Activated T-helper 1 cell treated with anti-CD3 and anti-CD28 coated beads, Interleukin-12 subunit alpha, Interleukin-12 subunit beta, Interleukin-2, Interleukin-4 antibody, amounts not matched to agents 30 ng/mL and 10 ng/mL and 1 ng/mL, durations not matched to agents 14 hours and 24 hours and 36 hours (primary cell): ENCODE results near the gene ARHGAP10. TPM values are rescaled to one million over a fixed set of nuclear protein-coding genes. Genes with fewer than 3 reads are reported as not detected.
A peak's percentile ranks its signal among the peaks of the same experiment; 100 is the strongest.
"Not testable (repeated sequence)": the region's sequence is repeated elsewhere in the genome, so short reads cannot be mapped to it uniquely, and the experiment has no call there.

ENCODE experiments used
- DNase-seq: peaks from one replicate; pipeline ENCODE4 v3.0.0; 2021; ENCODE audit warnings: low spot score
- H3K27ac Mint-ChIP-seq: one replicate; pipeline ENCODE4 v1.8.0; 2021; ENCODE audit warnings: mild to moderate bottlenecking, mixed read lengths
- H3K27me3 Mint-ChIP-seq: one replicate; pipeline ENCODE4 v1.8.0; 2022; ENCODE audit warnings: mild to moderate bottlenecking, moderate library complexity, mixed read lengths; ENCODE audit not compliant: insufficient read depth
- H3K36me3 Mint-ChIP-seq: one replicate; pipeline ENCODE4 v1.8.0; 2021; ENCODE audit warnings: low read depth, mixed read lengths
- H3K4me1 Mint-ChIP-seq: one replicate; pipeline ENCODE4 v1.8.0; 2021; ENCODE audit warnings: low read depth, mixed read lengths
- H3K4me3 Mint-ChIP-seq: one replicate; pipeline ENCODE4 v1.8.0; 2021; ENCODE audit warnings: mild to moderate bottlenecking, moderate library complexity, mixed read lengths
- H3K9me3 Mint-ChIP-seq: one replicate; pipeline ENCODE4 v1.8.0; 2021; ENCODE audit warnings: mixed read lengths
- intact Hi-C: fragments of 100-400 bp; cut with micrococcal nuclease; formaldehyde crosslinking; loops from one replicate; pipeline ENCODE4 v1.15.1; 2024
- total RNA-seq: library from RNA; stranded (reverse); gene quantifications from 2 replicates; pipeline ENCODE4 v1.2.3, GENCODE V29; 2022

The ARHGAP10 gene
- total RNA-seq, 1 donor from 2014 or later, result 7.4 TPM

DNA sequence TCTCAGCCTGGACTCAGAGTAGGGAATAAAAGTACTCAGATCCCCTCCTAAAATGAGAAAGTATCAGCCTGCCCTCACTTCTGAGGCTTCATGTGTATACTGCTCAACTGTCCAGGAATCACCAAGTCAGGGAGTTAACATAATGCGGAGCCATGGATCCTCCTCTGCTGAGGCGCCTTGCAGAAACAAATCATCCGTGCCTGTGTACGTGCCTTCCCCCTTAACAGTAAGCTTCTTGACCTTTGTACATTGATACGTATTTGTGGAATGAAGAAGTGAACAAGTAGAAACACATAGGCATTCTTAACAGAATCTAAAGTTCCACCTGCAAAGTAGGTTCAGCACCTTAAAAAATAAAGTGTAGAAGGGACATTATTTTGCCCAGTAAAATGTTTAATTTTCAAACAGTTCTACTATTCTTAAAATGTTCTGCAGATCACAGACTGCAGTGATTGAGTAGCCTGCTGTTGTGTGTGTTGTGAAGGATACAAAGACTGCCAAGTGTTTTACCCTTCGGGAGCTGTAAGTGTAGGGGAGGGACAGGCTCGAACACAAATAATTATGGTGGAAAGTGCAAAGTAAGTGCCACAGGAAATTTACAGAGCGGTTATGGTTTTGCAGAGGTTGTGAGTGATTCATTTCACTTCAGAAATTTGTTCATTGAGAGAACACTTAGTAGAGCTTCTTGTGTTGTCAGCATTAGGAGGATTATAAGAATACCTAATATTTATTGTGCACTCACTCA is 61.9 kb downstream of the ARHGAP10 start:
- Mint-ChIP-seq H3K9me3 (no peaks in the 10 kb centered on the region), H3K27ac (peak overlapping the region; percentile 80), H3K4me3 (peak overlapping the region; percentile 61), H3K27me3 (peaks cover 2% of the 10 kb centered on the region), H3K36me3 (peaks cover 10% of the 10 kb centered on the region), H3K4me1 (peaks cover 58% of the 10 kb centered on the region)
- no peak for DNase-seq
- intact Hi-C loops, result loop anchor here (1.0 to 5.0 kb wide), 6 partner anchors 13 to 1341 kb away; partner anchors contain the start of gene NR3C2

GRCh38 chr4:147794314-147794680 is 62.4 kb downstream of the ARHGAP10 start:
- DNase-seq, result no peak
- Mint-ChIP-seq H3K27ac (peak overlapping the region; percentile 80), H3K36me3 (peaks cover 12% of the 10 kb centered on the region), H3K4me1 (peaks cover 63% of the 10 kb centered on the region), H3K9me3 (no peaks in the 10 kb centered on the region), H3K4me3 (peak overlapping the region; percentile 61), H3K27me3 (no peaks in the 10 kb centered on the region)
- intact Hi-C loops, result loop anchor here (1.0 to 5.0 kb wide), 6 partner anchors 13 to 1342 kb away; partner anchors contain the start of gene NR3C2

- H3K27ac Mint-ChIP-seq, result peak overlapping the region; percentile 80
- H3K4me1 Mint-ChIP-seq, result peaks cover 69% of the 10 kb centered on the region
- peaks cover 12% of the 10 kb centered on the region for H3K36me3 Mint-ChIP-seq
- no peaks in the 10 kb centered on the region for H3K9me3 Mint-ChIP-seq
- no peaks in the 10 kb centered on the region for H3K27me3 Mint-ChIP-seq
- intact Hi-C loops, result loop anchor here (1.0 to 5.0 kb wide), 6 partner anchors 14 to 1343 kb away; partner anchors contain the start of gene NR3C2
- H3K4me3 Mint-ChIP-seq, result peak overlapping the region; percentile 61
- no peak for DNase-seq
These were observed 63.0 kb downstream of the ARHGAP10 start for GRCh38 chr4:147794787-147795413.

GRCh38 chr4:147799057-147799456 is 67.2 kb downstream of the ARHGAP10 start:
- DNase-seq, H3K4me3 Mint-ChIP-seq, intact Hi-C loops, H3K9me3 Mint-ChIP-seq, H3K27ac Mint-ChIP-seq, H3K27me3 Mint-ChIP-seq: not testable (repeated sequence)
- H3K4me1 Mint-ChIP-seq, result peaks cover 69% of the 10 kb centered on the region
- peaks cover 14% of the 10 kb centered on the region for H3K36me3 Mint-ChIP-seq

DNA sequence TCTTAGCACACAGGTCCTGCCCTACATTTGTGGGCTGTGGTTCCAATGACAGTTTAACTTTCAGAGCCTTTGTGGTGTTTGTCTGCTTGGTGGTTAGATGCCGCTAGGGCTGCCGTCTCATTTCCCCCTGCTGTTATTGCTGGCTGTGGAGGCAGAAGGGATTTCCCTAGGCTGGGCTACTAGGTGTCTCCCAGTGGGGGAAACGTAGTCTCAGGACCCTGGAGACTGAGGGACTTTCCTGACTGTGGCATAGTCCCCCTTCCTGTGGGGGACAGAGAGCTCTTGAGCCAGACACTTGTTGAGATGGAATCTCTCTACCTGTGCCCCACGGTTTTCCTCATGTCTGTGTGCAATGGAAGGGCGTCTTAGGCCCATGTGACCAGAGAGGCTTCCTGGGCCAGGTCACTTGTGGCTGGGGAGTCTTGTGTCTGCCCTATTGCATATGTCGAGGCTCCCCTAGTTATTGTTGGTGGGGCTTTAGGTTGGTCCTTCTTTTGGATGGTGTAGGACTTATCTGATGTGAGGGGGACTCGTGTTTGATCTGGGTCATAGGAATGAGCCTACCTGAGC is 68.2 kb downstream of the ARHGAP10 start:
- Mint-ChIP-seq H3K9me3 (peaks cover 3% of the 10 kb centered on the region), H3K27me3 (peaks cover 5% of the 10 kb centered on the region), H3K4me3 (peak overlapping the region; percentile 65), H3K4me1 (peaks cover 58% of the 10 kb centered on the region), H3K27ac (peak overlapping the region; percentile 66), H3K36me3 (peaks cover 14% of the 10 kb centered on the region)
- peak; percentile 70 for DNase-seq
- intact Hi-C loops, result loop anchor here (1.0 to 2.0 kb wide), 4 partner anchors 46 to 183 kb away; partner anchors contain the start of genes PRMT9 and TMEM184C

GRCh38 chr4:147801820-147802219 is 69.9 kb downstream of the ARHGAP10 start:
- Mint-ChIP-seq H3K4me1 (peaks cover 53% of the 10 kb centered on the region), H3K27me3 (peaks cover 7% of the 10 kb centered on the region), H3K27ac (no peak overlapping the region), H3K36me3 (peaks cover 13% of the 10 kb centered on the region), H3K4me3 (no peak overlapping the region), H3K9me3 (peaks cover 3% of the 10 kb centered on the region)
- no peak for DNase-seq
- intact Hi-C loops, result loop anchor here (2.0 kb wide), 1 partner anchor 185 kb away; the partner anchor contains the start of gene TMEM184C

GRCh38 chr4:147802346-147802745 is 70.5 kb downstream of the ARHGAP10 start:
- Mint-ChIP-seq H3K27me3 (peaks cover 7% of the 10 kb centered on the region), H3K9me3 (peaks cover 3% of the 10 kb centered on the region), H3K36me3 (peaks cover 10% of the 10 kb centered on the region), H3K4me3 (no peak overlapping the region), H3K4me1 (peaks cover 48% of the 10 kb centered on the region), H3K27ac (no peak overlapping the region)
- intact Hi-C loops, result no loop called here
- DNase-seq, result no peak

GRCh38 chr4:147805946-147806345 is 74.1 kb downstream of the ARHGAP10 start:
- Mint-ChIP-seq H3K9me3 (peaks cover 3% of the 10 kb centered on the region), H3K27ac (no peak overlapping the region), H3K27me3 (peaks cover 11% of the 10 kb centered on the region), H3K36me3 (peaks cover 5% of the 10 kb centered on the region), H3K4me1 (peaks cover 37% of the 10 kb centered on the region), H3K4me3 (no peak overlapping the region)
- intact Hi-C loops, result no loop called here
- no peak for DNase-seq

DNA sequence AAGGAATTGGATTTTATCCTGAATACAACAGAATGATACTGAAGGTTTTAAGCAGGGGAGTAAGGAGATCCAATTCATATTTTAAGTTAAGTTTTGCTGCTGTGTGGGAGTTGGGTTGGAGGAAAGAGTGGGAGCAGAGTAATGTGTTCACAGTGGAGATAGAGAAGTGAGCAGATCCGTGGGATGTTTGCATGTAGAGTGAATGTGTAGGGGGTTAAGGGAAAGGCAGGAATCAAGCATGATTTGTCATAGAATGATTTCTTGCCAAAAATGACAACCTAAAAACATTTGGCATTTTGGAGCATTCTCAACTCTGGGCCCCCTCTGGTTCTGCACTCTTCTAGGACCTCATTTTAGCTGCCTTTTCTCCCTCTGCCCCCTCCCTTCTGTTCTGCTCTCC is 76.6 kb downstream of the ARHGAP10 start:
- H3K9me3 Mint-ChIP-seq, result peaks cover 2% of the 10 kb centered on the region
- intact Hi-C loops, result no loop called here
- peaks cover 11% of the 10 kb centered on the region for H3K27me3 Mint-ChIP-seq
- no peak overlapping the region for H3K4me3 Mint-ChIP-seq
- no peak overlapping the region for H3K27ac Mint-ChIP-seq
- H3K36me3 Mint-ChIP-seq, result peaks cover 4% of the 10 kb centered on the region
- DNase-seq, result no peak
- H3K4me1 Mint-ChIP-seq, result peaks cover 25% of the 10 kb centered on the region

DNA sequence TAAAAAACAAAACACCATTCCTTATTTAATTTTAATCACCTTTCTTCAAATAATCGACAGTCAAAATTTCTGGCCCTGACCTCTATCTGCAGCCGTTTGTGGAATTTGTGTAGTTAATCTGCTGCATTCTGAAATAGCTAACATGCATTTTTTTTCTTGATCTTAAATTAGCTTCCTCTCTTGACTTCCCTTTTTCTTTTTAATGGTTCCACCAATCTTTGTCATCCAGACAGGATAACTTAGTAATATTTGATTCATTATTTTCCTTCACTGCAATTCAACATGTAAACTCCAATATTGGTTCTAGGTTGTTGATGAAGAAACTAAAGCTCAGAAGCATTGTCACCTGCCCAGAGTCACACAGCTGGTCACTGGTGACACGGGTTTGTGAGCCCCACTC is 77.3 kb downstream of the ARHGAP10 start:
- H3K36me3 Mint-ChIP-seq, result peaks cover 4% of the 10 kb centered on the region
- no peak overlapping the region for H3K4me3 Mint-ChIP-seq

GRCh38 chr4:147811878-147812277 is 80.0 kb downstream of the ARHGAP10 start:
- Mint-ChIP-seq H3K27me3 (peaks cover 5% of the 10 kb centered on the region), H3K4me3 (no peak overlapping the region), H3K36me3 (peaks cover 4% of the 10 kb centered on the region), H3K9me3 (no peaks in the 10 kb centered on the region), H3K4me1 (peaks cover 39% of the 10 kb centered on the region), H3K27ac (no peak overlapping the region)
- no peak for DNase-seq
- intact Hi-C loops, result no loop called here

More for the DNA sequence above, 77.3 kb downstream of the ARHGAP10 start:
- H3K4me1 Mint-ChIP-seq, result peaks cover 25% of the 10 kb centered on the region
- intact Hi-C loops, result no loop called here
- peaks cover 11% of the 10 kb centered on the region for H3K27me3 Mint-ChIP-seq
- no peak overlapping the region for H3K27ac Mint-ChIP-seq
- H3K9me3 Mint-ChIP-seq, result no peaks in the 10 kb centered on the region
- DNase-seq, result no peak

DNA sequence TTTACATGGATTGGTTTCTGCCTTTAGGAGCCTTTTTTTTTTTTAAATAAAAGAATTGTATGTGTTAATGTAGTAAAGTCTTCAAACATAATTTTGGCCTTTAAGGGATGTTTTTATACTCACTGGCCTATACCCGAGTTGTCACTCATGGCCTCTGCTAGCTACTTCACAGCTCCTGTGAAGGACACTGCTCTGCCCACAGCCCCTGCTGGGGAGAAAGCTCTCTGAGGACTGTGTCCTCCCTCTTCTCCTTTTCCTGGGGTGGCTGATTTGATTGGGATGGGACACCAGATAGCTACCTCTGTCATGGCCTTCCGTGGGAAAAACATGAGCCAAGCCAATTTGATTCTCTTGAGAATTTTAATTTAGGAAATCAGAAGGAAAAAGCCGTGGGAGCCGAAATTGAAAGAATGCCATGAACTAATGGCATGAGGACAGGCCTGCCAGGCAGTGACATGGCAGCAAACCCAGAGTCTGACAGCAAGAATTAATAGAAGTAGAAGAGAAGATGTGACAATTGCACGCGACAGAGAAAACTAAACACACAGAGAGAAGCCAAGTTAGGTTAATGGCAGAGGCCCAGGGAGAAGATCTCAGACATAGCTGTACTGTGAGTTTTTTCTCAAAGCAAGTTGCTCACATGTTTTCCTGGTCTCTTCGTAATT is 81.4 kb downstream of the ARHGAP10 start:
- Mint-ChIP-seq H3K4me3 (no peak overlapping the region), H3K9me3 (no peaks in the 10 kb centered on the region), H3K36me3 (peaks cover 4% of the 10 kb centered on the region), H3K4me1 (peaks cover 32% of the 10 kb centered on the region), H3K27ac (no peak overlapping the region), H3K27me3 (peaks cover 2% of the 10 kb centered on the region)
- intact Hi-C loops, result no loop called here
- no peak for DNase-seq
